AG04450 (cell line): ENCODE results near the gene EVX1. TPM values are rescaled to one million over a fixed set of nuclear protein-coding genes. Genes with fewer than 3 reads are reported as not detected.

Experiments
- CTCF ChIA-PET: fragments of 300-600, 350-600 bp; formaldehyde crosslinking; extraction: SDS; loops from one replicate; lab custom pipeline; 2022; ENCODE audit warnings: antibody characterized with exemption, inconsistent platforms; lab: Charles Lee
- POLR2A ChIA-PET: fragments of 350-600 bp; formaldehyde crosslinking; extraction: SDS; loops from one replicate; lab custom pipeline; 2021; ENCODE audit warnings: antibody characterized with exemption, inconsistent platforms; lab: Yijun Ruan, JAX
- DNase-seq: peaks from one replicate; pipeline ENCODE4 v3.0.0-alpha.2; 2011; ENCODE audit warnings: low read depth, low spot score
- H3K27ac ChIP-seq: one replicate; pipeline ENCODE4 v1.5.1; 2012; ENCODE audit warnings: low read depth, low read length, control low read depth
- H3K27me3 ChIP-seq: one replicate; pipeline ENCODE4 v1.6.0; 2012; ENCODE audit warnings: low read length; ENCODE audit not compliant: control insufficient read depth, insufficient read depth
- H3K4me3 ChIP-seq: 2 replicates; pipeline ENCODE4 v1.5.1; 2011; ENCODE audit warnings: mild to moderate bottlenecking, low read depth, low read length, control low read depth
- H3K9me3 ChIP-seq: 2 replicates; pipeline ENCODE4 v1.5.1; 2012; ENCODE audit warnings: low read length; ENCODE audit not compliant: control insufficient read depth, insufficient read depth
- polyA plus RNA-seq: library from polyadenylated mRNA; depleted of rRNA; stranded (reverse); fragments of >200 nt; gene quantifications from 2 replicates; pipeline ENCODE4 v1.2.3, GENCODE V29; 2011
- TF ChIP-seq, protein P1 (sequence below): IDR thresholded peaks from 2 replicates; pipeline ENCODE4 v1.5.1; 2011; ENCODE audit warnings: low read depth, low read length, control low read depth, inconsistent platforms

The EVX1 gene
- polyA plus RNA-seq, 1 experiment = not detected

GRCh38 chr7:27248911-27249723 lies 6.5 kb downstream of the EVX1 start:
- TF ChIP-seq, protein P1, sequence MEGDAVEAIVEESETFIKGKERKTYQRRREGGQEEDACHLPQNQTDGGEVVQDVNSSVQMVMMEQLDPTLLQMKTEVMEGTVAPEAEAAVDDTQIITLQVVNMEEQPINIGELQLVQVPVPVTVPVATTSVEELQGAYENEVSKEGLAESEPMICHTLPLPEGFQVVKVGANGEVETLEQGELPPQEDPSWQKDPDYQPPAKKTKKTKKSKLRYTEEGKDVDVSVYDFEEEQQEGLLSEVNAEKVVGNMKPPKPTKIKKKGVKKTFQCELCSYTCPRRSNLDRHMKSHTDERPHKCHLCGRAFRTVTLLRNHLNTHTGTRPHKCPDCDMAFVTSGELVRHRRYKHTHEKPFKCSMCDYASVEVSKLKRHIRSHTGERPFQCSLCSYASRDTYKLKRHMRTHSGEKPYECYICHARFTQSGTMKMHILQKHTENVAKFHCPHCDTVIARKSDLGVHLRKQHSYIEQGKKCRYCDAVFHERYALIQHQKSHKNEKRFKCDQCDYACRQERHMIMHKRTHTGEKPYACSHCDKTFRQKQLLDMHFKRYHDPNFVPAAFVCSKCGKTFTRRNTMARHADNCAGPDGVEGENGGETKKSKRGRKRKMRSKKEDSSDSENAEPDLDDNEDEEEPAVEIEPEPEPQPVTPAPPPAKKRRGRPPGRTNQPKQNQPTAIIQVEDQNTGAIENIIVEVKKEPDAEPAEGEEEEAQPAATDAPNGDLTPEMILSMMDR = no peak
- Histone ChIP-seq H3K27ac (no peak overlapping the region), H3K27me3 (peaks cover 98% of the 10 kb centered on the region), H3K4me3 (no peak overlapping the region), H3K9me3 (peaks cover 23% of the 10 kb centered on the region)
- ChIA-PET POLR2A (no interaction called here), CTCF (interaction anchor here (0.5 to 0.9 kb wide), 3 partner anchors 328 to 525 kb away, joined by 3 read pairs; no protein-coding TSS in a partner anchor)
- no peak for DNase-seq

GRCh38 chr7:27249724-27250556 lies 7.3 kb downstream of the EVX1 start:
- H3K27me3 ChIP-seq = peaks cover 96% of the 10 kb centered on the region

DNA sequence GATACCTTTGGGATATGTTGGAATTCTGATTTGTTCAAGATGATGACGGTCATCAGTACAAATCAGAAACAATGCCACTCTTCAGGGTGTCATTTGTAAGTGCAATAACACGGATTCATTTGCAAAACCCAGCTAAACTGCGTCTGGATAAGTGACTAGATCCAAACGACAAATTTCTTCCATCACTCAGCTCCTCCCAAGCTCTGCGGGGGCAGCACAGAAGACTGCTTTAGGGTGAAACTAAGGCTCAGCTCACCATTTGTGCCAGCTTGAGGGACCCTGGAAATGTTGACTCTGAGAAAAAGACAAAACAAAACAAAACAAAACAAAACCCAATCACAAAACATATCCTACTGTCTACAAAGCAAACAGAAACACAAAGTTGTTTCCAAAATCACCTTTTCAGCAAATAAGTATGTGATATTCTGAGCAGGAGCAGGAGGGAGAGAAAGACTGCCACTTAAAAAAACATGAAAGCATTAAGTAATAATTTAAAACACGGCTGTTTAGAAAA lies 8.0 kb downstream of the EVX1 start:
- TF ChIP-seq, protein P1 = no peak
- Histone ChIP-seq H3K4me3 (no peak overlapping the region), H3K27ac (no peak overlapping the region), H3K27me3 (peaks cover 92% of the 10 kb centered on the region), H3K9me3 (peaks cover 14% of the 10 kb centered on the region; the same call in 1 of the 2 replicates)
- CTCF ChIA-PET = interaction anchor here (0.7 kb wide), 1 partner anchor 72 kb away, joined by 3 read pairs; no protein-coding TSS in a partner anchor
- DNase-seq = no peak
- POLR2A ChIA-PET = no interaction called here

More at GRCh38 chr7:27249724-27250556, 7.3 kb downstream of the EVX1 start:
- Histone ChIP-seq H3K9me3 (peaks cover 21% of the 10 kb centered on the region), H3K4me3 (no peak overlapping the region), H3K27ac (no peak overlapping the region)
- DNase-seq = no peak
- POLR2A ChIA-PET = no interaction called here
- TF ChIP-seq, protein P1 = no peak
- CTCF ChIA-PET = interaction anchor here (0.5 to 0.9 kb wide), 3 partner anchors 71 to 452 kb away, joined by 3 read pairs; no protein-coding TSS in a partner anchor

DNA sequence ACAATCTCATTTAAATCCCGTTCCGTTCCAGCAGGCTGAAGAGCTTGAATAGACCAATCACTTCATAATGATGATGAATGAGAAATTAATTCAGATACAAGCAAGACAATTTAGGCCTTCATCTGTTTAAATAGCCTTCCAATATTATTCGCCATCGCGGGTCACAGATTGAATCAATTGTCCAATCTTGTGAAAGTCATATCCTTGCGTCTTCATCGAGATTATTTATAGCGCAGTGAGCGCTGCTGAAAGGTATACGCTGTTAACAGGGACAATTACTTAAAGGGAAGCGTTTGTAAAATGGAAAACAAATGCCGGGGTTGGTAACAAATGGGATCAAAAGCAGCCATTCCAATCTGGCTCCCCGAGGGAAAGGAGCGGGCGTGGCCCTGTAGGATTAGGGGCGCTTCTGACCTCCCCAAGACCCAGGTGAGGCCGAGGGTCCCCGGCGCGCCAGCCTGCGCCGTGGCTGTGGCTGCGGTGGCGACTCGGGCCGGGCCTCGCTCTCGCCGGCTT lies 8.6 kb downstream of the EVX1 start:
- TF ChIP-seq, protein P1 = no peak
- no peak for DNase-seq
- H3K9me3 ChIP-seq = peaks cover 13% of the 10 kb centered on the region; the same call in 1 of the 2 replicates
- POLR2A ChIA-PET = no interaction called here
- H3K27me3 ChIP-seq = peaks cover 89% of the 10 kb centered on the region
- H3K4me3 ChIP-seq = no peak overlapping the region
- CTCF ChIA-PET = interaction anchor here (0.7 kb wide), 1 partner anchor 72 kb away, joined by 3 read pairs; no protein-coding TSS in a partner anchor
- no peak overlapping the region for H3K27ac ChIP-seq
